H1 (cell line): ENCODE results near the gene TWF2. TPM values are rescaled to one million over a fixed set of nuclear protein-coding genes. Genes with fewer than 3 reads are reported as not detected.

ENCODE experiments used
- ASH2L ChIP-seq: fragments of 200-600, 300-600 bp; sonication (generic); IDR thresholded peaks from one replicate; pipeline ENCODE4 v1.7.1; 2017; ENCODE audit warnings: low read length
- BCL11A ChIP-seq, 2 experiments: IDR thresholded peaks; one replicate each; pipeline ENCODE4 v1.6.1; 2011; ENCODE audit warnings: low read depth in 2 of 2, low read length in 2 of 2, mild to moderate bottlenecking in 2 of 2
- CHD7 ChIP-seq: fragments of 300-600 bp; sonication (generic); IDR thresholded peaks from 2 replicates; pipeline ENCODE4 v1.7.1; 2012; ENCODE audit warnings: low read length, moderate library complexity, mild to moderate bottlenecking, inconsistent platforms; ENCODE audit not compliant: insufficient replicate concordance
- GTF2F1 ChIP-seq: IDR thresholded peaks from 2 replicates; pipeline ENCODE4 v1.6.1; 2012; ENCODE audit warnings: low read depth, low read length, improper control_type of control experiment, borderline replicate concordance
- JUND ChIP-seq: IDR thresholded peaks from 2 replicates; pipeline ENCODE4 v1.6.1; 2011; ENCODE audit warnings: mild to moderate bottlenecking, improper control_type of control experiment, low read length
- PHF8 ChIP-seq: fragments of 200-600 bp; sonication (generic); conservative IDR thresholded peaks from 2 replicates; pipeline ENCODE4 v1.7.1; 2012; ENCODE audit warnings: low read depth, mild to moderate bottlenecking, inconsistent platforms, low read length, moderate library complexity
- RBBP5 ChIP-seq: IDR thresholded peaks from 2 replicates; pipeline ENCODE4 v1.7.1; 2012; ENCODE audit warnings: low read depth, mild to moderate bottlenecking, inconsistent platforms, low read length, moderate library complexity, borderline replicate concordance
- SP2 ChIP-seq: IDR thresholded peaks from 2 replicates; pipeline ENCODE4 v1.6.1; 2012; ENCODE audit warnings: mild to moderate bottlenecking, low read length, inconsistent platforms
- TCF12 ChIP-seq: IDR thresholded peaks from 2 replicates; pipeline ENCODE4 v1.6.1; 2011; ENCODE audit warnings: low read depth, mild to moderate bottlenecking, low read length
- TEAD4 ChIP-seq: IDR thresholded peaks from 2 replicates; pipeline ENCODE4 v1.6.1; 2012; ENCODE audit warnings: low read depth, low read length, inconsistent platforms, mixed read lengths
- polyA plus RNA-seq, 7 experiments: library from polyadenylated mRNA; depleted of rRNA in 3 of 7; stranded (reverse) in 5 of 7; unstranded in 2 of 7; fragments of >200 nt in 5 of 7; fragments of 200-250 nt in 2 of 7; gene quantifications; 1 replicate in 5 of 7; 2 replicates in 1 of 7; 4 replicates in 1 of 7; pipeline versions ENCODE4 v1.2.1 to v1.2.3, GENCODE V29; 2011 to 2013; ENCODE audit warnings: missing spikeins in 2 of 7, mixed read lengths in 2 of 7
- total RNA-seq: library from RNA; stranded (reverse); fragmentation: NEBNext Ultra II Directional; extraction: Animal tissue kit (Norgen Biotek cat#: 25700); gene quantifications from 2 replicates; pipeline ENCODE4 v1.2.1, GENCODE V29; 2021

TWF2 gene
- total and polyA plus RNA-seq, 2 of the 8 experiments (the other 6 are each of a cell fraction or from before 2014, with no cell fraction given): 65.2 to 90.4 TPM

DNA sequence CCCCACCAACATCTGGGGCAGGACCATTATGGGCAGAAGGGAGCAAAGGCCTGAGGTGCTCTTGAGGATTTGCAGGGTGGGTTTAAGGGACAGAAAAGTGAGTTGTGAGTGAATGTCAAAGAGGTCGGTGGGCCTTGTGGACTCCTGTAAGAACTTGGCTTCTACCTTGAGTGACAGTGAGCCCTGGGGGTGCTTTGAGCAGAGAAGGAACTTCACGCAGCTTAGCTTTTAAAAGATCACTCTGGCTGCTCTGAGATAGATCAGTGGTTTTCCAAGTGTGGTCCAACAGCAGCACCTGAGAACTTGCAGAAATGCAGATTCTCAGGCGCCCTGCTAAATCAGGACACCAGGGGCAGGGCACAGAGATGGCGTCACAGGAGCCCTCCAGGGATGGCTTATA, 56.3 kb downstream of the TWF2 start (continued):
- no peak for TF ChIP-seq CHD7
- TF ChIP-seq SP2: no peak
- TF ChIP-seq ASH2L: no peak
- no peak for TF ChIP-seq TCF12
- TF ChIP-seq TEAD4: no peak
- TF ChIP-seq BCL11A (IDR thresholded peaks at IDR 0.05; ENCODE audit: low read depth in 2 of 2, low read length in 2 of 2): no peak
- TF ChIP-seq GTF2F1: no peak
- no peak for TF ChIP-seq JUND
- TF ChIP-seq RBBP5: no peak
- TF ChIP-seq PHF8: no peak
